ENCODE data around the gene AK3.

The AK3 gene

DNA sequence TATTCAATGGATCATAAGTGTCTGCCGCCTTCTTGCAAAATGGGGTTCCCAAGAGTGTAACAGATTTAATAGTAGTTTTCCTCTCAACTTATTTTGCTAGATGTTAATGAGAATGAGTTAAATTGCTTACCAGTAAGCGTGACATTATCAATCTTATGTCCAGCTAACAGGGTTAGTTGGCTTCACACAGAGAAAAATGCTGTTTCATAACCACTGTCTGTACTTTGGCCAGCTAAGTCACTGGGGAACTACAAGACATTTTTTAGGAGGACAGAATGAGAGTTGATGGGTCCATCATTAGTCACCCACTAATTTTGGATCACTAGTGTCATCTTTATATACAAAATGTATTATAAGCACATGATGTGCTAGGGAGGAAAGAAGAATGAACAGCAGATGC, 60.3 kb downstream of the AK3 start:
- POLR2A ChIA-PET = interaction anchor here (0.7 kb wide), 1 partner anchor 36 kb away, joined by 3 read pairs; no protein-coding TSS in a partner anchor
- 40% methylated on average over 1 of the region's 2 CpGs for WGBS (ENCODE audit: insufficient coverage)
- H3K4me1 ChIP-seq (ENCODE audit: control extremely low read depth in 1 of 4, control insufficient read depth in 4 of 4, insufficient read depth in 4 of 4, low read length in 3 of 4) = peaks cover 6 to 27% (median 13%) of the 10 kb centered on the region in 4 experiments

DNA sequence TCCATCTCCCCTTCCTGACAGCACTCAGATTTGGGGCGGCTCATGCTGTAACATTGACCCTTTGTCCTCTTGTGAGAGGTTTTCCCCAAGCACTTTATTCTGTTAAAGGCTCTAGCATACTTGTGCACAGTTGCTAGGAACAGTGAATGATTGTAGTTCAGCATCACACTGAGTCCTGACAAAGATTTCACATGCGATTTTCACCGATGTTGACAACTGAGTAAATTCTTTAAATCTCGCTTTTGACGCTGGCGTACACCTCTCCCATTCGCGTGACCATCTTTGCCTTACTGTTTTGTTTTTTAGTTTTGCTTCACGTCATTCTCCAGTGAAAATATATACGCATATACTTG, 60.9 kb downstream of the AK3 start:
- Histone ChIP-seq H3K27ac (ENCODE audit: insufficient read depth in 1 of 2, low read depth in 1 of 2, low read length in 2 of 2, poor library complexity in 1 of 2, severe bottlenecking in 2 of 2) (peak overlapping the region; percentile 88 to 97), H3K9me3 (ENCODE audit: control extremely low read depth in 1 of 5, control insufficient read depth in 4 of 5, insufficient read depth in 2 of 5, low read depth in 1 of 5, low read length in 4 of 5) (no peaks in the 10 kb centered on the region), H3K4me3 (ENCODE audit: control insufficient read depth in 1 of 7, extremely low read depth in 1 of 7, insufficient read depth in 4 of 7, low read depth in 2 of 7, low read length in 6 of 7) (peak overlapping the region; percentile 52 to 95 (median 91)), H3K27me3 (replicated peaks in 2 of 5; ENCODE audit: control insufficient read depth in 4 of 5, insufficient read depth in 5 of 5, low read length in 4 of 5) (peaks cover 0 to 8% (median 0%) of the 10 kb centered on the region in 5 experiments), H3K4me1 (ENCODE audit: control extremely low read depth in 1 of 4, control insufficient read depth in 4 of 4, insufficient read depth in 4 of 4, low read length in 3 of 4) (peaks cover 6 to 27% (median 13%) of the 10 kb centered on the region in 4 experiments), H3K36me3 (ENCODE audit: control insufficient read depth in 4 of 4, insufficient read depth in 4 of 4, low read length in 3 of 4) (peaks cover 0 to 7% (median 2%) of the 10 kb centered on the region in 4 experiments)
- 17% methylated on average over 7 of the region's 10 CpGs for WGBS (ENCODE audit: insufficient coverage)
- ChIA-PET POLR2A (interaction anchor here (1.5 kb wide), 1 partner anchor 60 kb away, joined by 7 read pairs; the partner anchor contains the start of gene AK3), CTCF (interaction anchor here (1.3 to 1.4 kb wide), 2 partner anchors 11 to 51 kb away, joined by 3 to 4 read pairs; no protein-coding TSS in a partner anchor)
- DNase-seq = no peak

More for the DNA sequence above, 60.3 kb downstream of the AK3 start:
- Histone ChIP-seq H3K27me3 (replicated peaks in 2 of 5; ENCODE audit: control insufficient read depth in 4 of 5, insufficient read depth in 5 of 5, low read length in 4 of 5) (peaks cover 0 to 6% (median 0%) of the 10 kb centered on the region in 5 experiments), H3K36me3 (ENCODE audit: control insufficient read depth in 4 of 4, insufficient read depth in 4 of 4, low read length in 3 of 4) (peaks cover 1 to 12% (median 3%) of the 10 kb centered on the region in 4 experiments), H3K4me3 (ENCODE audit: control insufficient read depth in 1 of 7, extremely low read depth in 1 of 7, insufficient read depth in 4 of 7, low read depth in 2 of 7, low read length in 6 of 7) (peak overlapping the region in 6 of 7 experiments; percentile 80 to 95 (median 92)), H3K27ac (ENCODE audit: insufficient read depth in 1 of 2, low read depth in 1 of 2, low read length in 2 of 2, poor library complexity in 1 of 2, severe bottlenecking in 2 of 2) (peak overlapping the region in 1 of 2 experiments; percentile 97), H3K9me3 (ENCODE audit: control extremely low read depth in 1 of 5, control insufficient read depth in 4 of 5, insufficient read depth in 2 of 5, low read depth in 1 of 5, low read length in 4 of 5) (no peaks in the 10 kb centered on the region)
- peak in 2 of 3 donors; percentile 25 to 26 for DNase-seq
- CTCF ChIA-PET = interaction anchor here (1.0 to 1.4 kb wide), 3 partner anchors 52 to 64 kb away, joined by 3 to 4 read pairs (median 3); partner anchors contain the start of gene AK3

DNA sequence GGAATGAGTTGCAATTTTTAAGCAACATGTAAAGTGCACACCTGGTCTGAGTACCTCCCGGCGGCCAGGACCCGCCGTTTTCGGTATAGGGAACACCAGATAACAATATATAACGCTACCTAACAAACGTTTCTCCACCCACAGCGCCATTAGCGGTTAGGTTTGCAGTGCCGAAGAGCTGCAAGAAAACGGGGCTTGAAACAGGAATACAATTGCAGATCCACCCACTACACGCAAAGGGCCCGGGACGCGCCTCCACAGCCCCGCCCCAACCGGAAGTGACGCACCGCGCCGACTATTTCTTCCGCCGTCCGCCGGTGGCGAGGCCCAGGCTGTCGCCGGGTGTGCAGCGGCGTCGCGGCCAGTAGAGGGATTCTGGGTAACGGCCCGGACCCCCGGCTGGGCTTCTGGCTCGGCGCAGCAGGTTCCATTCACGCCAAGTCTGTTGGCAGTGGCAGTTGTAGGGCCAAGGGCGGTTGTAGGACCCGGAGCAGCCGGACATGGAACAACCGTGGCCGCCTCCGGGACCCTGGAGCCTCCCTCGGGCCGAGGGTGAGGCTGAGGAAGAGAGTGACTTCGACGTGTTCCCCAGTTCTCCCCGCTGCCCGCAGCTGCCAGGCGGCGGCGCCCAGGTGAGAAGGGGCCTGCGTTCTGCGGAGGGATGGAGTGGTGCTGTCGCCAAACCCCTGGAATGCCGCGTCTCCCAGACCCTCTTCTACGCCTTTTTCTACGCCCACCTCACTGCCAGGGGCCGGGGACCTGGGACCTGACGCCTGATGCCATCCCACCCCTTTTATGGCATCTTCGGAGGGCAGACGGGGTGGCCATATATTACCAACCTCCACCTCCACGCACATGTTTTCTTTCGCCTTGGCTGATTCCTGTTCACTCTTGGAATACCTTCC, 61.5 kb downstream of the AK3 start, which contains the start of gene CDC37L1:
Gene CDC37L1, plus strand, starts transcription at position 302 of the 905 bp plus-strand sequence. Its CDS starts 199 bp downstream, at position 501.
- Histone ChIP-seq H3K27ac (ENCODE audit: insufficient read depth in 1 of 2, low read depth in 1 of 2, low read length in 2 of 2, poor library complexity in 1 of 2, severe bottlenecking in 2 of 2) (peak within 1 kb of the TSS; percentile 88 to 97), H3K4me1 (ENCODE audit: control extremely low read depth in 1 of 4, control insufficient read depth in 4 of 4, insufficient read depth in 4 of 4, low read length in 3 of 4) (peaks cover 6 to 27% (median 13%) of the 10 kb centered on the region in 4 experiments), H3K4me3 (ENCODE audit: control insufficient read depth in 1 of 7, extremely low read depth in 1 of 7, insufficient read depth in 4 of 7, low read depth in 2 of 7, low read length in 6 of 7) (peak within 1 kb of the TSS; percentile 52 to 95 (median 91)), H3K27me3 (replicated peaks in 2 of 5; ENCODE audit: control insufficient read depth in 4 of 5, insufficient read depth in 5 of 5, low read length in 4 of 5) (peaks cover 0 to 14% (median 0%) of the 10 kb centered on the region in 5 experiments), H3K36me3 (ENCODE audit: control insufficient read depth in 4 of 4, insufficient read depth in 4 of 4, low read length in 3 of 4) (peaks cover 0 to 2% (median 0%) of the 10 kb centered on the region in 4 experiments), H3K9me3 (ENCODE audit: control extremely low read depth in 1 of 5, control insufficient read depth in 4 of 5, insufficient read depth in 2 of 5, low read depth in 1 of 5, low read length in 4 of 5) (no peaks in the 10 kb centered on the region)
- POLR2A ChIA-PET = interaction anchor here (0.6 to 1.5 kb wide), 2 partner anchors 16 to 61 kb away, joined by 4 to 7 read pairs; partner anchors contain the start of gene AK3
- DNase-seq = peak; percentile 96 to 98 (median 98)
- CTCF ChIA-PET = interaction anchor here (0.6 to 1.3 kb wide), 4 partner anchors 12 to 26 kb away, joined by 3 to 4 read pairs (median 4); no protein-coding TSS in a partner anchor
- 0% methylated on average over 55 of the region's 66 CpGs for WGBS (ENCODE audit: insufficient coverage)

DNA sequence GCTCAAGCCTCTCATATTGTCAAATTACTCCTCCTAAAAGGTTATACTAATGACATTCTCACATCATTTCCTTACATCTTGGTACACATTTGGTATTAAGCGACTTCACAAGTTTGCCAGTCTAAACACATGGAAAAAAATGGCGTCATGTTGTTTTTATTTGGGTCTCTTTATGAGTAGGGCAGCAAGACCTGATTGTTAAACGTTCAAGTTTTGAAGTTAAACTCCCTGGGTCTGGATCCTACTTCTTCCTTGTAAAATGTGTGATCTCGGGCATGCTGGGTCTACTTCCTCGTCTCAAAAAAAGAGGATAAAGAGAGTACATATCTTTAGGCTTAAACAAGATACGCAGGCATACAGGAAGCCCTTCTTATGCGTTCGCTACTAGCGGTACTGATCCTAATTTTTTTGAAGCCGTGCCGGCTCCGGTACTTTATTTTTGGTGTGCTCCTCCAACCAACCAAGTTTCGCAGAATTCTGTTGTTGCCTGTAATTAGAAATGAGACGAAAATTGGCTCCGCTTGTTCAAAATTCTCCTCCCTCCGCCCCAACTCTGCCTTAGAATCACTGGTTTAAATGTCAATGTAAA, 62.2 kb downstream of the AK3 start:
- Histone ChIP-seq H3K36me3 (ENCODE audit: control insufficient read depth in 4 of 4, insufficient read depth in 4 of 4, low read length in 3 of 4) (peaks cover 0 to 2% (median 0%) of the 10 kb centered on the region in 4 experiments), H3K4me1 (ENCODE audit: control extremely low read depth in 1 of 4, control insufficient read depth in 4 of 4, insufficient read depth in 4 of 4, low read length in 3 of 4) (peaks cover 6 to 27% (median 13%) of the 10 kb centered on the region in 4 experiments), H3K9me3 (ENCODE audit: control extremely low read depth in 1 of 5, control insufficient read depth in 4 of 5, insufficient read depth in 2 of 5, low read depth in 1 of 5, low read length in 4 of 5) (no peaks in the 10 kb centered on the region), H3K4me3 (ENCODE audit: control insufficient read depth in 1 of 7, extremely low read depth in 1 of 7, insufficient read depth in 4 of 7, low read depth in 2 of 7, low read length in 6 of 7) (peak overlapping the region; percentile 52 to 95 (median 91)), H3K27me3 (replicated peaks in 2 of 5; ENCODE audit: control insufficient read depth in 4 of 5, insufficient read depth in 5 of 5, low read length in 4 of 5) (peaks cover 0 to 18% (median 0%) of the 10 kb centered on the region in 5 experiments), H3K27ac (ENCODE audit: insufficient read depth in 1 of 2, low read depth in 1 of 2, low read length in 2 of 2, poor library complexity in 1 of 2, severe bottlenecking in 2 of 2) (peak overlapping the region; percentile 88 to 97)
- ChIA-PET POLR2A (interaction anchor here (1.5 kb wide), 1 partner anchor 62 kb away, joined by 7 read pairs; the partner anchor contains the start of gene AK3), CTCF (interaction anchor here (0.9 to 1.3 kb wide), 4 partner anchors 12 to 27 kb away, joined by 3 to 4 read pairs (median 4); no protein-coding TSS in a partner anchor)
- DNase-seq = peak; percentile 40 to 72 (median 60)
- 0% methylated on average over 12 of the region's 16 CpGs for WGBS (ENCODE audit: insufficient coverage)

DNA sequence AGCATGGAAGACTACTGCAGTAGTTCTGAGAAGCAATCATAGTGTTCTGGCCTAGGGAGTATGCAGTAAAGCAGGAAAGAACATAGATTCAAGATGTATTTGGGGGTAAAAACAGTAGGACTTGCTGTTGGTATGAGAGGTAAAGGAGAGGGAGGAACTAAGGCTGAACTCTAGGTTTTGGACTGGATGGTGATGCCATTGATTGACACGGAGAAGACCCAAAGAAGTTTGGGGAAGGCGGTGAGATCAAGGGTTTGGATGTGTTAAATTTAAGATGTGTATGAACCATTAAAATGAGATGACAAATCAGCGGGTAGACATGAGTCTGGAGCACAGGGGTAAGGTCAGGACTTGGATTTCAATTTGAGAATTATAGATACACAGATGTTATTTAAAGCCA, 63.6 kb downstream of the AK3 start:
- 100% methylated on average over 2 of the region's 3 CpGs for WGBS (ENCODE audit: insufficient coverage)
- Histone ChIP-seq H3K36me3 (ENCODE audit: control insufficient read depth in 4 of 4, insufficient read depth in 4 of 4, low read length in 3 of 4) (no peaks in the 10 kb centered on the region), H3K4me3 (ENCODE audit: control insufficient read depth in 1 of 7, extremely low read depth in 1 of 7, insufficient read depth in 4 of 7, low read depth in 2 of 7, low read length in 6 of 7) (no peak overlapping the region), H3K9me3 (ENCODE audit: control extremely low read depth in 1 of 5, control insufficient read depth in 4 of 5, insufficient read depth in 2 of 5, low read depth in 1 of 5, low read length in 4 of 5) (no peaks in the 10 kb centered on the region), H3K4me1 (ENCODE audit: control extremely low read depth in 1 of 4, control insufficient read depth in 4 of 4, insufficient read depth in 4 of 4, low read length in 3 of 4) (peaks cover 6 to 27% (median 13%) of the 10 kb centered on the region in 4 experiments), H3K27me3 (replicated peaks in 2 of 5; ENCODE audit: control insufficient read depth in 4 of 5, insufficient read depth in 5 of 5, low read length in 4 of 5) (peaks cover 0 to 22% (median 0%) of the 10 kb centered on the region in 5 experiments), H3K27ac (ENCODE audit: insufficient read depth in 1 of 2, low read depth in 1 of 2, low read length in 2 of 2, poor library complexity in 1 of 2, severe bottlenecking in 2 of 2) (no peak overlapping the region)
- DNase-seq = no peak
- CTCF ChIA-PET = interaction anchor here (0.6 to 1.0 kb wide), 3 partner anchors 15 to 167 kb away, joined by 3 to 5 read pairs (median 4); no protein-coding TSS in a partner anchor
- POLR2A ChIA-PET = no interaction called here

DNA sequence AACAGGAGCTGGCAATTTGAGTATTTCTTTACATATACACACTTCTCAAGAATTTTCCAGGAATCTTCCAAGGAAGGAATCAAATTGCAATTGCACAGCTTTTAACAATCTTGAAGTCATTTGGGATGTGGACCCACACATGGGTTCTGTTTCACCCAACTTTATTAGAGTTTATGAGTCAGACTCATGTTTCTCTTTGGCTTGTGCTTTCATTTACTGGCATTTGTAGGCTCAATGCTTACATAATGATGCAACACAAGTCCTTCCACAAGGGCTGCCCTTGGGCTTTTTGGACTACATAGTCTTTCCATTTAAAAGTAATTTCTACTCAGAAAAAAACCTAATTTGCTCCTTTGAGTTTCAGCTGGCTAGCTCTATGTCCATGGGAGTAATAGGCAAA, 66.2 kb downstream of the AK3 start:
- CTCF ChIA-PET = interaction anchor here (0.6 to 2.6 kb wide), 3 partner anchors 8 to 13 kb away, joined by 3 to 10 read pairs (median 3); partner anchors contain the start of gene SPATA6L
- H3K4me1 ChIP-seq (ENCODE audit: control extremely low read depth in 1 of 4, control insufficient read depth in 4 of 4, insufficient read depth in 4 of 4, low read length in 3 of 4) = peaks cover 0 to 21% (median 7%) of the 10 kb centered on the region in 4 experiments
- H3K27me3 ChIP-seq (replicated peaks in 2 of 5; ENCODE audit: control insufficient read depth in 4 of 5, insufficient read depth in 5 of 5, low read length in 4 of 5) = peaks cover 0 to 37% (median 0%) of the 10 kb centered on the region in 5 experiments
- no peaks in the 10 kb centered on the region for H3K9me3 ChIP-seq (ENCODE audit: control extremely low read depth in 1 of 5, control insufficient read depth in 4 of 5, insufficient read depth in 2 of 5, low read depth in 1 of 5, low read length in 4 of 5)
- no peak overlapping the region for H3K27ac ChIP-seq (ENCODE audit: insufficient read depth in 1 of 2, low read depth in 1 of 2, low read length in 2 of 2, poor library complexity in 1 of 2, severe bottlenecking in 2 of 2)
- peak in 1 of 3 donors; percentile 28 for DNase-seq
- H3K36me3 ChIP-seq (ENCODE audit: control insufficient read depth in 4 of 4, insufficient read depth in 4 of 4, low read length in 3 of 4) = no peaks in the 10 kb centered on the region
- no peak overlapping the region for H3K4me3 ChIP-seq (ENCODE audit: control insufficient read depth in 1 of 7, extremely low read depth in 1 of 7, insufficient read depth in 4 of 7, low read depth in 2 of 7, low read length in 6 of 7)
- POLR2A ChIA-PET = no interaction called here

Measured in common myeloid progenitor, CD34-positive (primary cell).